GM21526 (cell line): ENCODE data around the gene THUMPD2.
"Not testable (repeated sequence)": the region's sequence is repeated elsewhere in the genome, so short reads cannot be mapped to it uniquely, and the experiment has no call there.

Experiments used
- ATAC-seq: cut with Tn5 transposase; IDR thresholded peaks from one replicate; pipeline ENCODE4 v1.9.1; 2021; ENCODE audit warnings: moderate library complexity; ENCODE audit not compliant: unreplicated experiment, low FRiP score

THUMPD2 gene

GRCh38 chr2:39757156-39757555 lies 21.9 kb downstream of the THUMPD2 start:
- ATAC-seq, result no peak

- ATAC-seq, result no peak
Measured at GRCh38 chr2:39755466-39755865, 23.6 kb downstream of the THUMPD2 start.

GRCh38 chr2:39743269-39743776 lies 35.7 kb downstream of the THUMPD2 start:
- no peak for ATAC-seq

- ATAC-seq, result no peak
Measured at GRCh38 chr2:39741871-39742270, 37.2 kb downstream of the THUMPD2 start.

- no peak for ATAC-seq
Measured at GRCh38 chr2:39739386-39739785, 39.7 kb downstream of the THUMPD2 start.

GRCh38 chr2:39738936-39739335 lies 40.1 kb downstream of the THUMPD2 start:
- no peak for ATAC-seq

- ATAC-seq, result no peak
Measured at GRCh38 chr2:39737661-39738060, 41.4 kb downstream of the THUMPD2 start.

- no peak for ATAC-seq
Measured at GRCh38 chr2:39736640-39737039, 42.4 kb downstream of the THUMPD2 start.

GRCh38 chr2:39735648-39736047 lies 43.4 kb downstream of the THUMPD2 start:
- no peak for ATAC-seq

- no peak for ATAC-seq
Measured at GRCh38 chr2:39734445-39734844, 44.6 kb downstream of the THUMPD2 start.

GRCh38 chr2:39733070-39733674 lies 45.9 kb downstream of the THUMPD2 start:
- no peak for ATAC-seq

- no peak for ATAC-seq
Measured at GRCh38 chr2:39732482-39732881, 46.6 kb downstream of the THUMPD2 start.

GRCh38 chr2:39731546-39731945 lies 47.5 kb downstream of the THUMPD2 start:
- no peak for ATAC-seq

- no peak for ATAC-seq
Measured at GRCh38 chr2:39730685-39731302, 48.3 kb downstream of the THUMPD2 start.

- no peak for ATAC-seq
Measured at GRCh38 chr2:39730276-39730675, 48.8 kb downstream of the THUMPD2 start.

GRCh38 chr2:39728941-39729351 lies 50.1 kb downstream of the THUMPD2 start:
- ATAC-seq, result peak; percentile 51

GRCh38 chr2:39728085-39728484 lies 51.0 kb downstream of the THUMPD2 start:
- ATAC-seq, result not testable (repeated sequence)

GRCh38 chr2:39725401-39725800 lies 53.7 kb downstream of the THUMPD2 start:
- no peak for ATAC-seq

GRCh38 chr2:39724828-39725144 lies 54.3 kb downstream of the THUMPD2 start:
- ATAC-seq, result no peak

GRCh38 chr2:39723946-39724827 lies 54.9 kb downstream of the THUMPD2 start:
- ATAC-seq, result peak; percentile 46

GRCh38 chr2:39723497-39723896 lies 55.6 kb downstream of the THUMPD2 start:
- ATAC-seq, result no peak
